GM10248 (cell line): Measurements from ENCODE around the gene STAT1.

Experiments used
- CTCF ChIA-PET: fragments of 300-600 bp; sonication (Branson Sonifier 250); formaldehyde crosslinking; extraction: SDS; loops from one replicate; lab custom pipeline; 2021; ENCODE audit warnings: antibody characterized with exemption; lab: Yijun Ruan, JAX
- POLR2A ChIA-PET: fragments of 350-650 bp; sonication (Branson Sonifier 250); formaldehyde crosslinking; extraction: SDS; loops from one replicate; lab custom pipeline; 2020; ENCODE audit warnings: antibody characterized with exemption; lab: Yijun Ruan, JAX
- DNase-seq: peaks from one replicate; pipeline ENCODE4 v3.0.0; 2012; ENCODE audit errors: extremely low spot score
- TF ChIP-seq, protein P1 (sequence below): IDR thresholded peaks from 2 replicates; pipeline ENCODE4 v1.5.1; 2012; ENCODE audit warnings: mild to moderate bottlenecking, low read depth; ENCODE audit errors: extremely low read depth, missing control alignments, control extremely low read depth

Gene STAT1

DNA sequence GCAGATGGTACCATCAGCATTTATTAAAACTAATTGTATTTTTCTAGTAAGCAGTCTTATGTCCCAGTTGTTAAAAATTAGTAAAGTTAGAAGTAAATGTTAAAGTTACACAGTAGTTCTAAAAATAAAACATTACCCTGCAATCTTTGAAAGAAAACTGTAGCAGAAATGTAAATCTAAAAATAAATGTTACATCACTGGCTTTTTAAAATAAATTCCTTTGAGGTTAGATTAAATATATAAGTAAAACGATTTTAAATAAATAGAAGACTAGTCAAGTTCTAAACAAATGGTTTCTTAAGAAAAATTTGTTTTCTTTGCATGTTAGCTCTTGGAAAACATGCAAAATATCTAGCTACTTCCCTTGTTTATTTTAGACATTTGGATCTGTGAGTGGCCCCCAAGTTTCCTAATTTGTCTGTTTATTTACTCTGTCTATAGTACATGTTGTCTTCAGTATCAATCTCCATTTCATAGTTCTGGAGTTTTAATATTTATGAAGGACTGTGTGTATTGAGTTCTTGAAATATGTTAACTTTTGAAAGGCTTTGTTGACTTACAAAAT lies 75.1 kb downstream of the STAT1 start:
- POLR2A ChIA-PET, result no interaction called here
- DNase-seq, result no peak
- TF ChIP-seq, protein P1, sequence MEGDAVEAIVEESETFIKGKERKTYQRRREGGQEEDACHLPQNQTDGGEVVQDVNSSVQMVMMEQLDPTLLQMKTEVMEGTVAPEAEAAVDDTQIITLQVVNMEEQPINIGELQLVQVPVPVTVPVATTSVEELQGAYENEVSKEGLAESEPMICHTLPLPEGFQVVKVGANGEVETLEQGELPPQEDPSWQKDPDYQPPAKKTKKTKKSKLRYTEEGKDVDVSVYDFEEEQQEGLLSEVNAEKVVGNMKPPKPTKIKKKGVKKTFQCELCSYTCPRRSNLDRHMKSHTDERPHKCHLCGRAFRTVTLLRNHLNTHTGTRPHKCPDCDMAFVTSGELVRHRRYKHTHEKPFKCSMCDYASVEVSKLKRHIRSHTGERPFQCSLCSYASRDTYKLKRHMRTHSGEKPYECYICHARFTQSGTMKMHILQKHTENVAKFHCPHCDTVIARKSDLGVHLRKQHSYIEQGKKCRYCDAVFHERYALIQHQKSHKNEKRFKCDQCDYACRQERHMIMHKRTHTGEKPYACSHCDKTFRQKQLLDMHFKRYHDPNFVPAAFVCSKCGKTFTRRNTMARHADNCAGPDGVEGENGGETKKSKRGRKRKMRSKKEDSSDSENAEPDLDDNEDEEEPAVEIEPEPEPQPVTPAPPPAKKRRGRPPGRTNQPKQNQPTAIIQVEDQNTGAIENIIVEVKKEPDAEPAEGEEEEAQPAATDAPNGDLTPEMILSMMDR, result no peak
- CTCF ChIA-PET, result interaction anchor here (2.5 kb wide), 1 partner anchor 9 kb away, joined by 10 read pairs; no protein-coding TSS in a partner anchor

DNA sequence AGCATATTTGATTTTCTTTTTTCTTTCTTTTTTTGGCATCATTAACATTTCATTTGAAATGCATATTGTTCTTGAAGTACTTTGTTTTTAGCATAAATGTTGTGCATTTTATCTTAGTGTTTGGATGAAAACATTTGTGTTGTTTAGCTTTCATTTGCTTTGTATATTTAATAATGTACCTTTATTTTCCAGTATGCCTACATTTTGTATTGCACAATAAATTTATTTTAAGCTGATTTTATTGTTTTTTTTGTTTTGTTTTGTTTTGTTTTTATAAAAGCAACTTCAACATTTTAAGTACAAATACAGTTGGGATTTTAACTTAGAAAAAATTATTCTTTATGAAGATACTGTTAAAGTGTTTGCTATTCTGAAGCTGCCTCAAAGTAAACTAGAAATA lies 78.9 kb downstream of the STAT1 start:
- ChIA-PET POLR2A (no interaction called here), CTCF (interaction anchor here (3.3 kb wide), 1 partner anchor 12 kb away, joined by 14 read pairs; no protein-coding TSS in a partner anchor)
- TF ChIP-seq, protein P1, result no peak
- no peak for DNase-seq

DNA sequence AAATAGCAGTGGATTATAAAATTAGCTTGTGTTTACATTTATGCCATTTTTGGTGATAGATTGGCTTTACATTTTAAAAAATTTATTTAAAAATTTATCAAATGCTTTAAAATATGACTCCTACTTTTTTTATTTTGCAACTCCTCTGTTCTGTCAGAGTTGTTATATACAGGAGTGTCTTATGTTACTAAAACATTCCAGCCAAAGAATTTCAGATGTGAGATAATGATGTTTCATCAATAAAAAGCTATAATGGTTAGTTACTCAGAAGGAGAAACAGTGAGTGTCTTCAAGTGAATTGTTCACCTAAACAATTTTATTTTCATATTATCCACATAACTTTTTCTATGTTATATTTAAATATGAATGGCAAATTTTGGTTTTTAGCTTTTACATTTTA lies 80.6 kb downstream of the STAT1 start:
- CTCF ChIA-PET, result interaction anchor here (0.7 to 3.3 kb wide), 3 partner anchors 13 to 41 kb away, joined by 3 to 14 read pairs (median 4); no protein-coding TSS in a partner anchor
- TF ChIP-seq, protein P1, result no peak
- no peak for DNase-seq
- POLR2A ChIA-PET, result no interaction called here

DNA sequence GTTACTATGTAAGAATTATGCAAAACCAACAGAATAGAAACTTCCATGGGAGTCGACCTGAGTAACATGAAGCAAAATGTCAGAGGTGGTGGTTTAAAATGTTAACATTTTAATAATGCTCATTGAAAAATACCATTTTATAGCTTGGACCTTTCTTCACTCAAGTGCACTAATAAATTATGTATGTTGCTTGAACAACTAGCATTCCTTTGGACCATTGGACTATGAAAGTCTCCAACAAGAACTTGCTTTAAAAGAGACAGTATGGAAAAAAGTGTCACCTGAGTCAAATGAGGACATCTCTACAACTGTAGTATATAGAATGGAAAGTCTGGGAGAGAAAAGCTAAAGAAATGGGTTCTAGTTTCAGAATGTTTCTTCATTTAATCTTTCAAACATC lies 81.5 kb downstream of the STAT1 start:
- ChIA-PET CTCF (interaction anchor here (0.7 to 3.3 kb wide), 3 partner anchors 14 to 40 kb away, joined by 3 to 14 read pairs (median 4); no protein-coding TSS in a partner anchor), POLR2A (no interaction called here)
- DNase-seq, result no peak
- TF ChIP-seq, protein P1, result no peak

DNA sequence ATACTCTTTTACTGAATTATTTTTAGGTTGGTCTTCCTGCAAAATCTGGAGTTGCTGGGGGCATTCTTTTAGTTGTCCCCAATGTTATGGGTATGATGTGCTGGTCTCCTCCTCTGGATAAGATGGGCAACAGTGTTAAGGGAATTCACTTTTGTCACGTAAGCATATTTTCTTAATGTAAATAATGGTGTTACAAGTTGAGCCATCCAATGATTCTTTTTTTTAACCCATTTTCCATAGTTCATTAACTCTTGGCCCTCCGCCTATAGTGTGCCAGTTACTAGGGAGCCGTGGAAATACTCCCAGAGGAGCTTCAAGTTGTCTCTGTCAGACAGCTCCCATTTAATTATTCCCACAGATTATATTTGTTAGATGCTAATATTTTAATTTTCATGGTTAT lies 83.6 kb downstream of the STAT1 start:
- TF ChIP-seq, protein P1, result no peak
- CTCF ChIA-PET, result interaction anchor here (1.1 kb wide), 1 partner anchor 55 kb away, joined by 3 read pairs; no protein-coding TSS in a partner anchor
- POLR2A ChIA-PET, result no interaction called here
- no peak for DNase-seq

DNA sequence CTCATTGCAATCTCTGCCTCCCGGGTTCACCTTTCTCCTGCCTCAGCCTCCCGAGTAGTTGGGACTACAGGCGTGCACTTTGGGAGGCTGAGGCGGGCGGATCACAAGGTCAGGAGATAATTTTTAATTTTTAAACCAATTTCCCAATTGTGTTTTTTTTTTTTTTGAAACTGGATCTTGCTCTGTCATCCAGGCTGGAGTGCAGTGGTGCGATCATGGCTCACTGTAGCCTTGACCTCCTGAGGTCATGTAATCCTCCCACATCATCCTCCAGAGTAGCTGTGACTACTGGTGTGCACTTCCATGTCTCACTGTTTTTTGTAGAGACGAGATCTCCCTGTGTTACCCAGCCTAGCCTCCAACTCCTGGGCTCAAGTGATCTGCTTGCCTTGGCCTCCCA lies 84.1 kb downstream of the STAT1 start:
- TF ChIP-seq, protein P1, result no peak
- DNase-seq, result no peak
- ChIA-PET CTCF (interaction anchor here (1.1 kb wide), 1 partner anchor 56 kb away, joined by 3 read pairs; no protein-coding TSS in a partner anchor), POLR2A (no interaction called here)
